Activated CD8-positive, alpha-beta T cell treated with anti-CD3 and anti-CD28 coated beads for 36 hours (primary cell): ENCODE data around the gene DEDD. TPM values are rescaled to one million over a fixed set of nuclear protein-coding genes. Genes with fewer than 3 reads are reported as not detected.

Experiments used
- ATAC-seq: fragments of 200-7000 bp; cut with Tn5 transposase; one replicate; pipeline ENCODE4 v1.10.0; 2021; ENCODE audit warnings: mild to moderate bottlenecking, moderate library complexity
- CTCF ChIA-PET: fragments of 350-600 bp; sonication (Branson Sonifier 250); formaldehyde crosslinking; loops from one replicate; lab custom pipeline; 2021; ENCODE audit warnings: antibody characterized with exemption; lab: Charles Lee
- POLR2A ChIA-PET: fragments of 350-600 bp; sonication (Branson Sonifier 250); formaldehyde crosslinking; loops from one replicate; lab custom pipeline; 2021; ENCODE audit warnings: antibody characterized with exemption; lab: Charles Lee
- DNase-seq: peaks from one replicate; pipeline ENCODE4 v3.0.0-alpha.2; 2020
- H3K27ac Mint-ChIP-seq: one replicate; pipeline ENCODE4 v1.8.0; 2021; ENCODE audit warnings: mild to moderate bottlenecking, mixed read lengths
- H3K27me3 Mint-ChIP-seq: one replicate; pipeline ENCODE4 v1.8.0; 2021; ENCODE audit warnings: mixed read lengths
- H3K36me3 Mint-ChIP-seq: one replicate; pipeline ENCODE4 v1.8.0; 2021; ENCODE audit warnings: low read depth, mixed read lengths
- H3K4me1 Mint-ChIP-seq: one replicate; pipeline ENCODE4 v1.8.0; 2021; ENCODE audit warnings: low read depth, mixed read lengths
- H3K4me3 Mint-ChIP-seq: one replicate; pipeline ENCODE4 v1.8.0; 2021; ENCODE audit warnings: mild to moderate bottlenecking, moderate library complexity, mixed read lengths
- H3K9me3 Mint-ChIP-seq: one replicate; pipeline ENCODE4 v1.8.0; 2021; ENCODE audit warnings: mixed read lengths
- CTCF ChIP-seq: fragments of 200-600 bp; IDR thresholded peaks from one replicate; pipeline ENCODE4 v1.8.0; 2022; ENCODE audit warnings: antibody characterized with exemption, mild to moderate bottlenecking
- intact Hi-C: fragments of 100-400 bp; cut with micrococcal nuclease; formaldehyde crosslinking; loops from one replicate; pipeline ENCODE4 v1.10.0; 2022
- total RNA-seq, 2 experiments: library from RNA; stranded (reverse); gene quantifications; one replicate each; pipeline ENCODE4 v1.2.3, GENCODE V29; 2021

The DEDD gene
- total RNA-seq, 2 experiments from 2014 or later, result 30.4 to 37.0 TPM

- Mint-ChIP-seq H3K36me3 (peaks cover 27% of the 10 kb centered on the region), H3K27me3 (no peaks in the 10 kb centered on the region), H3K9me3 (no peaks in the 10 kb centered on the region), H3K4me3 (no peak overlapping the region), H3K27ac (no peak overlapping the region), H3K4me1 (peaks cover 33% of the 10 kb centered on the region)
- no peak for DNase-seq
- intact Hi-C loops, result no loop called here
- CTCF ChIA-PET, result interaction anchor here (2.5 kb wide), 1 partner anchor 211 kb away, joined by 8 read pairs; no protein-coding TSS in a partner anchor
- no peak for ATAC-seq
- POLR2A ChIA-PET, result interaction anchor here (0.8 to 1.7 kb wide), 4 partner anchors 9 to 44 kb away, joined by 4 to 9 read pairs (median 4); partner anchors contain the start of genes NDUFS2 and USP21
- TF ChIP-seq CTCF, result no peak
These were observed 38.7 kb upstream of the DEDD start for GRCh38 chr1:161171191-161171590.

GRCh38 chr1:161168906-161169305 is 36.4 kb upstream of the DEDD start:
- H3K27me3 Mint-ChIP-seq, result no peaks in the 10 kb centered on the region
- intact Hi-C loops, result no loop called here
- no peaks in the 10 kb centered on the region for H3K9me3 Mint-ChIP-seq
- CTCF ChIA-PET, result interaction anchor here (0.9 to 4.3 kb wide), 5 partner anchors 12 to 213 kb away, joined by 3 to 36 read pairs (median 6); partner anchors contain the start of gene UFC1
- no peak for TF ChIP-seq CTCF
- H3K36me3 Mint-ChIP-seq, result peaks cover 29% of the 10 kb centered on the region
- no peak overlapping the region for H3K4me3 Mint-ChIP-seq
- DNase-seq (no peak), ATAC-seq (no peak)
- no peak overlapping the region for H3K27ac Mint-ChIP-seq
- POLR2A ChIA-PET, result interaction anchor here (0.6 to 6.5 kb wide), 3 partner anchors 7 to 69 kb away, joined by 3 to 46 read pairs (median 5); partner anchors contain the start of genes B4GALT3 and UFC1
- H3K4me1 Mint-ChIP-seq, result peaks cover 32% of the 10 kb centered on the region

- peaks cover 16% of the 10 kb centered on the region for H3K36me3 Mint-ChIP-seq
- intact Hi-C loops, result no loop called here
- no peaks in the 10 kb centered on the region for H3K9me3 Mint-ChIP-seq
- H3K27ac Mint-ChIP-seq, result peak overlapping the region; percentile 95
- DNase-seq, result no peak
- H3K4me1 Mint-ChIP-seq, result peaks cover 37% of the 10 kb centered on the region
- CTCF ChIA-PET, result interaction anchor here (0.8 to 4.3 kb wide), 21 partner anchors 9 to 215 kb away, joined by 3 to 50 read pairs (median 9); partner anchors contain the start of genes APOA2, B4GALT3, FCER1G and KLHDC9
- POLR2A ChIA-PET, result interaction anchor here (0.6 to 6.5 kb wide), 15 partner anchors 9 to 141 kb away, joined by 3 to 46 read pairs (median 4); partner anchors contain the start of genes B4GALT3, KLHDC9, NDUFS2 and UFC1
- no peak for ATAC-seq
- no peaks in the 10 kb centered on the region for H3K27me3 Mint-ChIP-seq
- TF ChIP-seq CTCF, result no peak
- peak overlapping the region; percentile 82 for H3K4me3 Mint-ChIP-seq
These were observed 34.4 kb upstream of the DEDD start for GRCh38 chr1:161166669-161167548.

GRCh38 chr1:161165742-161166668 is 33.5 kb upstream of the DEDD start, which contains the start of gene PPOX:
TSS of gene PPOX (plus strand) at chr1:161166426. CDS start at chr1:161166848, 422 bp downstream.
- Mint-ChIP-seq H3K4me3 (peak within 1 kb of the TSS; percentile 82), H3K27ac (peak within 1 kb of the TSS; percentile 95), H3K4me1 (peaks cover 46% of the 10 kb centered on the region), H3K36me3 (peaks cover 18% of the 10 kb centered on the region), H3K27me3 (no peaks in the 10 kb centered on the region), H3K9me3 (no peaks in the 10 kb centered on the region)
- POLR2A ChIA-PET, result interaction anchor here (0.6 to 6.5 kb wide), 17 partner anchors 8 to 354 kb away, joined by 3 to 46 read pairs (median 4); partner anchors contain the start of genes B4GALT3, NIT1, PFDN2 and TOMM40L
- TF ChIP-seq CTCF, result peak; percentile 69
- CTCF ChIA-PET, result interaction anchor here (0.7 to 4.3 kb wide), 37 partner anchors 8 to 229 kb away, joined by 3 to 50 read pairs (median 5); partner anchors contain the start of genes APOA2, ARHGAP30, B4GALT3 and CFAP126
- ATAC-seq (peak; percentile 94), DNase-seq (peak; percentile 97)
- intact Hi-C loops, result no loop called here
